Activated CD4-positive, alpha-beta T cell treated with anti-CD3 and anti-CD28 coated beads for 36 hours (primary cell): ENCODE measurements around the gene KLF13. TPM values are rescaled to one million over a fixed set of nuclear protein-coding genes. Genes with fewer than 3 reads are reported as not detected.
A peak's percentile ranks its signal among the peaks of the same experiment; 100 is the strongest.

Experiments
- ATAC-seq: fragments of 200-7000 bp; cut with Tn5 transposase; one replicate; pipeline ENCODE4 v1.10.0; 2021; ENCODE audit warnings: mild to moderate bottlenecking, moderate library complexity
- CTCF ChIA-PET: fragments of 350-600 bp; sonication (Branson Sonifier 250); formaldehyde crosslinking; loops from one replicate; lab custom pipeline; 2021; ENCODE audit warnings: antibody characterized with exemption; lab: Charles Lee
- POLR2A ChIA-PET: fragments of 350-600 bp; sonication (Branson Sonifier 250); formaldehyde crosslinking; loops from one replicate; lab custom pipeline; 2021; ENCODE audit warnings: antibody characterized with exemption, inconsistent platforms; lab: Charles Lee
- DNase-seq: peaks from one replicate; pipeline ENCODE4 v3.0.0-alpha.2; 2020
- H3K27ac Mint-ChIP-seq: one replicate; pipeline ENCODE4 v1.8.0; 2021; ENCODE audit warnings: mixed read lengths
- H3K27me3 Mint-ChIP-seq: one replicate; pipeline ENCODE4 v1.8.0; 2021; ENCODE audit warnings: mixed read lengths
- H3K36me3 Mint-ChIP-seq: one replicate; pipeline ENCODE4 v1.8.0; 2021; ENCODE audit warnings: low read depth, mixed read lengths
- H3K4me1 Mint-ChIP-seq: one replicate; pipeline ENCODE4 v1.8.0; 2021; ENCODE audit warnings: mixed read lengths
- H3K4me3 Mint-ChIP-seq: one replicate; pipeline ENCODE4 v1.8.0; 2021; ENCODE audit warnings: mild to moderate bottlenecking, moderate library complexity, mixed read lengths
- H3K9me3 Mint-ChIP-seq: one replicate; pipeline ENCODE4 v1.8.0; 2021; ENCODE audit warnings: low read depth, mixed read lengths
- intact Hi-C, 2 experiments: fragments of 100-400 bp; cut with DNase I in 1 of 2; cut with micrococcal nuclease in 1 of 2; formaldehyde crosslinking; loops; one replicate each; pipeline versions ENCODE4 v1.14.2 to v1.15.1; 2022 to 2024; cut with DNase I, micrococcal nuclease
- total RNA-seq, 2 experiments: library from RNA; stranded (reverse); gene quantifications; one replicate each; pipeline ENCODE4 v1.2.3, GENCODE V29; 2021

Gene KLF13
- total RNA-seq, 2 experiments from 2014 or later = 147 to 212 TPM

- Mint-ChIP-seq H3K4me3 (no peak overlapping the region), H3K36me3 (peaks cover 19% of the 10 kb centered on the region), H3K27ac (no peak overlapping the region), H3K4me1 (peaks cover 41% of the 10 kb centered on the region), H3K27me3 (no peaks in the 10 kb centered on the region), H3K9me3 (no peaks in the 10 kb centered on the region)
- DNase-seq (no peak), ATAC-seq (no peak)
- ChIA-PET CTCF (interaction anchor here (1.2 kb wide), 1 partner anchor 9 kb away, joined by 3 read pairs; no protein-coding TSS in a partner anchor), POLR2A (interaction anchor here (0.9 kb wide), 1 partner anchor 9 kb away, joined by 3 read pairs; no protein-coding TSS in a partner anchor)
- intact Hi-C loops = no loop called here
These were observed 56.5 kb downstream of the KLF13 start for GRCh38 chr15:31383139-31383538.

GRCh38 chr15:31384568-31384967, 57.9 kb downstream of the KLF13 start:
- no peak overlapping the region for H3K27ac Mint-ChIP-seq
- H3K27me3 Mint-ChIP-seq = no peaks in the 10 kb centered on the region
- no peak overlapping the region for H3K4me3 Mint-ChIP-seq
- intact Hi-C loops = no loop called here
- DNase-seq (no peak), ATAC-seq (no peak)
- ChIA-PET CTCF (interaction anchor here (0.5 to 1.5 kb wide), 2 partner anchors 19 to 91 kb away, joined by 3 to 5 read pairs; no protein-coding TSS in a partner anchor), POLR2A (no interaction called here)
- peaks cover 10% of the 10 kb centered on the region for H3K36me3 Mint-ChIP-seq
- no peaks in the 10 kb centered on the region for H3K9me3 Mint-ChIP-seq
- H3K4me1 Mint-ChIP-seq = peaks cover 40% of the 10 kb centered on the region

DNA sequence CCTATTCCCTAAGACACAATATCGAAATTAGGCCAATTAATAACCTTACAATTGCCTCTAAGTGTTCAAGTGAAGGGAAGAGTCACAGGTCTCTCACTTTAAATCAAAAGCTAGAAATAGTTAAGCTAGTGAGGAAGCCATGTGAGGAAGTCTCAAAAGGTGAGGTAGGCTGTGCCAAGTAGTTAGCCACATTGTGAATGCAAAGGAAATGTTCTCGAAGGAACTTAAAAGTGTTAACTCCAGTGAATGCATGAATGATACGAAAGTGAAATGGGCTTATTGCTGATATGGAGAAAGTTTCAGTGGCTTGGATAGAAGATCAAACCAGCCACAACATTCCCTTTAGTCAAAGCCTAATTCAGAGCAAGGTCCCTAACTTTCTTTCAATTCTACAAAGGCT, 59.1 kb downstream of the KLF13 start:
- CTCF ChIA-PET = interaction anchor here (0.6 to 1.4 kb wide), 4 partner anchors 16 to 155 kb away, joined by 3 to 4 read pairs (median 3); no protein-coding TSS in a partner anchor
- no peak overlapping the region for H3K4me3 Mint-ChIP-seq
- intact Hi-C loops = loop anchor here in 1 of 2 experiments (2.0 kb wide), 1 partner anchor 21 kb away; no protein-coding TSS in a partner anchor
- H3K36me3 Mint-ChIP-seq = peaks cover 8% of the 10 kb centered on the region
- peaks cover 46% of the 10 kb centered on the region for H3K4me1 Mint-ChIP-seq
- ATAC-seq (no peak), DNase-seq (no peak)
- POLR2A ChIA-PET = interaction anchor here (0.9 kb wide), 1 partner anchor 29 kb away, joined by 4 read pairs; no protein-coding TSS in a partner anchor
- no peak overlapping the region for H3K27ac Mint-ChIP-seq
- H3K9me3 Mint-ChIP-seq = peaks cover 5% of the 10 kb centered on the region
- no peaks in the 10 kb centered on the region for H3K27me3 Mint-ChIP-seq

- no peak overlapping the region for H3K4me3 Mint-ChIP-seq
- no peak overlapping the region for H3K27ac Mint-ChIP-seq
- ATAC-seq (no peak), DNase-seq (no peak)
- peaks cover 2% of the 10 kb centered on the region for H3K36me3 Mint-ChIP-seq
- H3K9me3 Mint-ChIP-seq = peaks cover 5% of the 10 kb centered on the region
- no peaks in the 10 kb centered on the region for H3K27me3 Mint-ChIP-seq
- ChIA-PET CTCF (interaction anchor here (0.9 kb wide), 1 partner anchor 20 kb away, joined by 3 read pairs; no protein-coding TSS in a partner anchor), POLR2A (no interaction called here)
- intact Hi-C loops = loop anchor here in 1 of 2 experiments (2.0 kb wide), 1 partner anchor 22 kb away; no protein-coding TSS in a partner anchor
- peaks cover 46% of the 10 kb centered on the region for H3K4me1 Mint-ChIP-seq
These were observed 60.5 kb downstream of the KLF13 start for GRCh38 chr15:31387092-31387478.

- CTCF ChIA-PET = interaction anchor here (0.6 kb wide), 2 partner anchors 18 to 261 kb away, joined by 3 read pairs; no protein-coding TSS in a partner anchor
- Mint-ChIP-seq H3K36me3 (peaks cover 2% of the 10 kb centered on the region), H3K27me3 (no peaks in the 10 kb centered on the region), H3K4me3 (no peak overlapping the region), H3K9me3 (peaks cover 5% of the 10 kb centered on the region), H3K27ac (peak overlapping the region; percentile 66), H3K4me1 (peaks cover 47% of the 10 kb centered on the region)
- intact Hi-C loops = loop anchor here in 1 of 2 experiments (2.0 kb wide), 1 partner anchor 23 kb away; no protein-coding TSS in a partner anchor
- POLR2A ChIA-PET = no interaction called here
- ATAC-seq = peak; percentile 31
- DNase-seq = peak; percentile 30
These were observed 61.0 kb downstream of the KLF13 start for GRCh38 chr15:31387479-31388118.

DNA sequence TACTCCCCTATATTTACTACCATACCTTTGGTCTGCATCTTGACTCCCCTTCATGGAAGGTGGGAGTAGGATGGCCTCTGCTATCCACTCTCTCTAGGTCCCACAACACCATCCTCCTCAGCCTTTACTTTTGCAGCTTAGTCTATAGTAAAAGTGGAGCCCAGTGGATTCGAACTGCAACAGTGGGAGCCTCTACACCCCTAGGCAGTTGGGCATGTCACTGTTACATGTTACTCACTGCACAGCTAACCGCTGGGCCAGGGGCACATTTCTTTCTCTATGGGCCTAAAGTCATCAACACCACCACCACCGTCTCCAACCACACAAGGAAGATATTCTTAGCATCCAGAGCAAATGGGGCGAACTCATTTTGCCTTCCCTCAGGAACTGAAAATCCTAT, 62.9 kb downstream of the KLF13 start:
- DNase-seq (no peak), ATAC-seq (no peak)
- POLR2A ChIA-PET = interaction anchor here (0.9 kb wide), 1 partner anchor 48 kb away, joined by 3 read pairs; no protein-coding TSS in a partner anchor
- intact Hi-C loops = no loop called here
- CTCF ChIA-PET = interaction anchor here (0.7 to 1.5 kb wide), 5 partner anchors 20 to 99 kb away, joined by 3 to 5 read pairs (median 3); no protein-coding TSS in a partner anchor
- Mint-ChIP-seq H3K27ac (no peak overlapping the region), H3K4me3 (no peak overlapping the region), H3K27me3 (no peaks in the 10 kb centered on the region), H3K36me3 (peaks cover 2% of the 10 kb centered on the region), H3K9me3 (peaks cover 5% of the 10 kb centered on the region), H3K4me1 (peaks cover 55% of the 10 kb centered on the region)

GRCh38 chr15:31390029-31390428, 63.4 kb downstream of the KLF13 start:
- intact Hi-C loops = loop anchor here (5.0 to 10.0 kb wide), 2 partner anchors 43 to 95 kb away; no protein-coding TSS in a partner anchor
- CTCF ChIA-PET = interaction anchor here (0.7 to 1.5 kb wide), 4 partner anchors 21 to 99 kb away, joined by 3 to 5 read pairs (median 3); no protein-coding TSS in a partner anchor

DNA sequence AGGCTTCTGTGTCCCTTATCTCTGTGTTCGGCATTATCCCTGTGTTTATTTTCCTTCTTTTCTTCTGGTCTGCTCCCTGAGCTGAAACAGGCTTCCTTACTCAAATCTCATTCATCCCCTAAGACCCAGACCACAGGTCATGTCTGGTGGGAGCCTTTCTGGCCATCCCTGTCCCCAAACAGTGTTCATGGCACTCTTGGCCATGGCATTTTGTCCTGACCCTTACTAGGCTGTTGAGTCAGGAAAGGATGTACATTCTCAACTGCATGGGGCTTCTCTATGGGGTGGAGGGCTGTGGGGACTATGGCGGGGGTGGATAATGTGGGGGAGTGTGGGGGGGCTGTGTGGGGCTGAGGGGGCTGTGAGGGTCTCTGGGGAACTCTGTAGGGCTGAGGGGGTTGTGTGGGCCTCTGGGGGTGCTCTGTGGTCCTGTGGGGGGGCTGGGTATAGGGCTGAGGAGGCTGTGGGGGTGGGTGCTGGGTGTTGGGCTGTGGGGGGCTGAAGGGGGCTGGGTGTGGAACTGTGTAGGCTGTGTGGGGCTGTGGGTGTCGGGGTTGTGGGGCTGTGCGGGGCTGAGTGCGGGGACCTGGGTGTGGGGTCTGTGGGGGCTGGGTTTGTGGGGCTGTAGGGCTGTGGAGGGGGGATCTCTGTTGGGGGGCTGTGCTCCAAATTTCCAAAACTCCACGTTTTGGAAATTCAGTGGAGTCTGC, 64.3 kb downstream of the KLF13 start:
- peaks cover 2% of the 10 kb centered on the region for H3K36me3 Mint-ChIP-seq
- ChIA-PET POLR2A (no interaction called here), CTCF (interaction anchor here (0.7 to 1.9 kb wide), 2 partner anchors 97 to 455 kb away, joined by 3 to 7 read pairs; no protein-coding TSS in a partner anchor)
- no peak for DNase-seq
- H3K27me3 Mint-ChIP-seq = no peaks in the 10 kb centered on the region
- intact Hi-C loops = loop anchor here (5.0 to 10.0 kb wide), 2 partner anchors 44 to 94 kb away; no protein-coding TSS in a partner anchor
- H3K4me3 Mint-ChIP-seq = no peak overlapping the region
- H3K27ac Mint-ChIP-seq = no peak overlapping the region
- H3K9me3 Mint-ChIP-seq = peaks cover 5% of the 10 kb centered on the region
- no peak for ATAC-seq
- peaks cover 50% of the 10 kb centered on the region for H3K4me1 Mint-ChIP-seq

More at GRCh38 chr15:31390029-31390428, 63.4 kb downstream of the KLF13 start:
- Mint-ChIP-seq H3K9me3 (peaks cover 5% of the 10 kb centered on the region), H3K4me3 (no peak overlapping the region), H3K27ac (no peak overlapping the region), H3K27me3 (no peaks in the 10 kb centered on the region), H3K36me3 (peaks cover 2% of the 10 kb centered on the region), H3K4me1 (peaks cover 55% of the 10 kb centered on the region)
- POLR2A ChIA-PET = interaction anchor here (0.9 kb wide), 1 partner anchor 48 kb away, joined by 3 read pairs; no protein-coding TSS in a partner anchor
- ATAC-seq (no peak), DNase-seq (no peak)

GRCh38 chr15:31391687-31392671, 65.3 kb downstream of the KLF13 start:
- intact Hi-C loops = loop anchor here (1.0 to 10.0 kb wide), 9 partner anchors 26 to 177 kb away; partner anchors contain the start of gene KLF13 (in 1 of the 2)
- H3K27me3 Mint-ChIP-seq = no peaks in the 10 kb centered on the region
- CTCF ChIA-PET = interaction anchor here (0.5 to 1.9 kb wide), 12 partner anchors 14 to 98 kb away, joined by 3 to 7 read pairs (median 4); no protein-coding TSS in a partner anchor
- peaks cover 5% of the 10 kb centered on the region for H3K9me3 Mint-ChIP-seq
- POLR2A ChIA-PET = interaction anchor here (0.6 to 1.4 kb wide), 6 partner anchors 9 to 46 kb away, joined by 3 to 6 read pairs (median 4); no protein-coding TSS in a partner anchor
- H3K4me3 Mint-ChIP-seq = peak overlapping the region; percentile 80
- ATAC-seq = peak; percentile 92
- DNase-seq = peak; percentile 90
- peak overlapping the region; percentile 71 for H3K27ac Mint-ChIP-seq
- peaks cover 2% of the 10 kb centered on the region for H3K36me3 Mint-ChIP-seq
- H3K4me1 Mint-ChIP-seq = peaks cover 40% of the 10 kb centered on the region
